WI38 (cell line): ENCODE results near the gene C5orf15.

Experiments
- H3K4me3 ChIP-seq: 2 replicates; pipeline ENCODE4 v1.5.1; 2011; ENCODE audit warnings: low read depth, mild to moderate bottlenecking, control low read depth, low read length
- TF ChIP-seq, protein P1 (sequence below): IDR thresholded peaks from 2 replicates; pipeline ENCODE4 v1.5.1; 2012; ENCODE audit warnings: low read depth, mild to moderate bottlenecking, control low read depth, low read length

The C5orf15 gene

DNA sequence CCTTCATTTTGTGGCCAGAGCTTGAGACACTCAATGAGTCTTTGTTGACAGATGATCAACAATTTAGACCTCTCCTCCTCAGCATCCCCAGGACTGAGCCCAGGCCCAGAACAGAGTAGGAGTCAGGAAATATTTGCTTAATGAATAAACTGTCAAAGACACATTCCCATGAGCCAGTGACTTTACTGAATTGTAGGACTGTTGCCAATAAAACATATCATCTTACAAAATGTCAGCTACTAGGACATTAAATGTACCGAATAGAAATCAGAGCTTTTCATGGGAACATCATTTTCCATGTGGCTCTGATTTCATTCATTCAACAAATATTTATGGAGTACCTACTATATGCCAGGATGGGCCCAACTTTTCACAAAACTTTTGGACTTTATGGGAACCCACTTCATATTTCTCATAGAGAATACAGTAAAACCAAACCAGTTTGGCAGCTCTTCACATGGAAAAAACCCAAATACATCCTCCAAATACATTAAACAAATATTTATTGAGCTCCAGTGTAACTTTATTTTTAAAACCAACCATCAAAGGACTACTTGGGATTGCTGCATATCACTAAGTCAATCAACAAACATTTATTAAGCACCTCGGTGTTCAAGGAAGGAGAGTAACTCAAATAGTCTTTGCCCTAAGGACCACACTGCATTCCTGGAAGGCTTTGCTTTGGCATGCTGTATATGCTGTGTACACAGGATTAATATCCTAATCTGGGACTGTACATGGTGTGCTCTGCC is 24.9 kb upstream of the C5orf15 start:
- no peak overlapping the region for H3K4me3 ChIP-seq
- TF ChIP-seq, protein P1, sequence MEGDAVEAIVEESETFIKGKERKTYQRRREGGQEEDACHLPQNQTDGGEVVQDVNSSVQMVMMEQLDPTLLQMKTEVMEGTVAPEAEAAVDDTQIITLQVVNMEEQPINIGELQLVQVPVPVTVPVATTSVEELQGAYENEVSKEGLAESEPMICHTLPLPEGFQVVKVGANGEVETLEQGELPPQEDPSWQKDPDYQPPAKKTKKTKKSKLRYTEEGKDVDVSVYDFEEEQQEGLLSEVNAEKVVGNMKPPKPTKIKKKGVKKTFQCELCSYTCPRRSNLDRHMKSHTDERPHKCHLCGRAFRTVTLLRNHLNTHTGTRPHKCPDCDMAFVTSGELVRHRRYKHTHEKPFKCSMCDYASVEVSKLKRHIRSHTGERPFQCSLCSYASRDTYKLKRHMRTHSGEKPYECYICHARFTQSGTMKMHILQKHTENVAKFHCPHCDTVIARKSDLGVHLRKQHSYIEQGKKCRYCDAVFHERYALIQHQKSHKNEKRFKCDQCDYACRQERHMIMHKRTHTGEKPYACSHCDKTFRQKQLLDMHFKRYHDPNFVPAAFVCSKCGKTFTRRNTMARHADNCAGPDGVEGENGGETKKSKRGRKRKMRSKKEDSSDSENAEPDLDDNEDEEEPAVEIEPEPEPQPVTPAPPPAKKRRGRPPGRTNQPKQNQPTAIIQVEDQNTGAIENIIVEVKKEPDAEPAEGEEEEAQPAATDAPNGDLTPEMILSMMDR = no peak

DNA sequence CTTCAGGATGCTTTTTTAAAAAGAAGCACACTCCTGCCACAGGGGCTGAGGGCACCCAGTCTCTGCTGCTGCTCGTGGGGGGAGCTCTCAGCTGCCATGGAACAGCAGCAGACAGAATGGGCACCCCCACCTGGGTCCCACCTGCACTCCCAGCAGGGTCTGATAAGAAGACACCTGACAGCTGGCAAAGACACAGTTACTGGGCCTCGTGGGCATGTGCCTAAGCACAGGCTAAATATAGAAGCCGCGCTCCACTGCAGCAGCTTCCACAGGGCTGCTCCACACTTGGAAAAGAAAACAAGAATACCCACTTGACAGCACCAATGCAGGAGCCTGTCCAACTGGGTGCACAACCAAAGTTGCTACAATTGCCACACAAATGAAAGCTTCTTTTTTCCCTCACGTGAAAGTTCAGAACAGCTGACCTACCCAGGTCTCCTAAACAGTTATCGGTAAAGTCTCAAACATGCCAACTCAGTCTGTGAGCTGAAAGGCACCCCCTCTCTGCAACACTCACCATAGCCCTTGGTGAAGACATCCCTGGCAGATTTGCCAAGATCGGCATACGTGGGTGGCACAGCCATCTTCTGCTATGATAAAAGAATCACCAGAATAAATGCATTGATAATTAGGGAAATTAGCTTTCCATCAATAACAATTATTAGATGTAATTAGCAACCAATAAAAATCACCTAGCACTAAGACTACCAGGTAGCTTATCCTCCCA is 24.2 kb upstream of the C5orf15 start:
- TF ChIP-seq, protein P1 = no peak
- no peak overlapping the region for H3K4me3 ChIP-seq

DNA sequence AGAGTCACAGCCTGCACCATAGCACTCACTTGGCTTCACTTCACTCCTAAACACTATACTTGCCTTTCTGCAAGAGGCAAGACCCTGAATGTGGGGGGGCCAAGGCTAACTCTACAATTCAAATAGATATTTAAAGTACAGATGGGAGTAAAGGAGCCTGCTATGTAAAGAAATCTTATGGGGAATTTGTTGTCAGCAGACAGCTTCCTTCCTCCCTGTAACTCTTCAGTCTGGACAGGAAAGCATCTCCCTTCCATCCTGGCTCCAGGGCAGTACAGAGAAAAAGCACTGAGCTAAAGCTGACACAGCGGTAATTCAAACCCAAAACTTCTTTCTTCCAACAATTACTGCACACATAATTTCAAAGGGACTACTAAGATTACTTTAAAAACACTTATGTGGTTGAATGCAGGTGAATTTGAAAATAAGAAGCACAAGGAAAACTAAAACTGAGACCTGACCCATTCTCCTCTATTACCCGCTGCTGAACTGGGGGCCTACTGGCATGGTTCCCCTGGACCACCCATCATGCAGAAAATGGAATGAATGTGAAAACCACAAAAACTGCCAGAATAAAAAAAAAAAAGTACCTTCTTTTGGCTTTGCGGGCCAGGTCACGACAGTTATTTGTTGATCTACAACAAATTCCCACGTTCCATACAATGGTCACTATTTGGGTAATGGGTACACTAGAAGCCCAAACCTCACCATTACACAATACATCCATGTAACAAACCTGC is 22.9 kb upstream of the C5orf15 start:
- TF ChIP-seq, protein P1 = no peak

DNA sequence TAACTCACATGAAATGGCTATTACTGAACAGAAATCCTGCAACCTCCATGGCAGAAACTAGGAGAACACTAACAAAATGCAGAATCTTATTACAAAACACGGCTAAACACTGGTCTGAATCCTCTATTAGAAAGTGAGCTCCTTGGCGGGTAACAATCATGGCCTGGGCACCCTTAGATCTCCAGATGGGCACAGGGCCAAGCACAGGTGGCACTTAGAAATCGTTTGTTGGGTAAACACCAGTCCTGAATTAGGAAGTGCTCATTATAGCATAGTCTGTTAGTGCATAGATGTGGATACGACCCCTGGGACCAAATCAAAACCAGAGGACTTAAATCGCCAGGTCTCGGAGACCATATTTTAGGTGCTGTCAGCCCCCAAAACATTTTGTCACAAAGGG is 22.0 kb upstream of the C5orf15 start:
- no peak overlapping the region for H3K4me3 ChIP-seq
- TF ChIP-seq, protein P1 = no peak

More for the DNA sequence above, 22.9 kb upstream of the C5orf15 start:
- H3K4me3 ChIP-seq = no peak overlapping the region

DNA sequence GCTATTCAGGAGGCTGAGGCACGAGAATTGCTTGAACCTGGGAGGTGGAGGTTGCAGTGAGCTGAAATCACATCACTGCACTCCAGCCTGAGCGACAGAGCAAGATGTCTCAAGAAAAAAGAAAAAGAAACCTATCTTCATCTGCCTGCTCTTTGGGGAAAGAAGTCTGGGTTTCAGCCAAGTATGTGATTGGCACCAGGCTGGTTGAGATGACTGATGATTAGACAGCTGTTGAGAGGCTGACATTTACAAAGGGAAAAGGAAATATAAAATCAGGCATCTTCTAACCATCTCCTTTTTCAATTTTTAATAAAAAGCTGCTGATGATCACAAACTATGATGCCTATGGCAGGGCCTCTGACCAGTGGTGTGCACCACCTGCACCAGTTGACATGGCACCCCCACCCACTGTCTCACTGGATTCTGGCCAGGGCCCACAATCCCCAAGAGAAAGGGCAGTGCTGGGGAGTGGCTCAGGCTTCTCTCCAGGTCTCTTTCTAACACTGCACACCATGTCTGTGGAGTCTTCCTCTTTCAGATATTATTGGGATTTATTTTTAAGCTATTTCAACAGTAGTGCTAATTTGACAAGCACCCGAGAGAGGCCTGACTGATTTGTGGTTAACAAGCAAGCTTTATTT is 17.2 kb upstream of the C5orf15 start:
- no peak overlapping the region for H3K4me3 ChIP-seq
- TF ChIP-seq, protein P1 = no peak

DNA sequence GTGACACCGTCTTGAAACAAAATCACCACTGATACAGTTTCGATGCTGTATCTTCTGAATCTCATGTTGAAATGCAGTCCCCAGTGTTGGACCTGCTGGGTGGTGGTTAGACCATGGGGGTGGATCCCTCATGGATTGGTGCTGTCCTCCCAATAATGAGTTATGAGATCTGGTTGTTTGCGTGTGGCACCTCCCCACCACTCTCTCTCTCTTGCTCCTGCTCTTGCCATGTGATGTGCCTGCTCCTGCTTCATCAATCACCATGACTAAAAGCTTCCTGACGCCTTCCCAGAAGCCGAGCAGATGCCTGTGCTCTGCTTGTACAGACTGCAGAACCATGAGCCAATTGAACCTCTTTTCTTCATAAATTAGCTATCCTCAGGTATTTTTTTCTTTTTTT is 15.2 kb upstream of the C5orf15 start:
- H3K4me3 ChIP-seq = no peak overlapping the region
- TF ChIP-seq, protein P1 = no peak
